ENCODE data around the gene CFDP1. TPM values are rescaled to one million over a fixed set of nuclear protein-coding genes. Genes with fewer than 3 reads are reported as not detected.

CFDP1 gene
- total and polyA plus RNA-seq, 2 of the 13 experiments (the other 11 are each of a cell fraction or from before 2014, with no cell fraction given): 78.6 to 153 TPM

GRCh38 chr16:75432828-75433731 is at the start of gene CFDP1 (continued):
- TF ChIP-seq BCL3 (CRISPR knock-in tag; IDR thresholded peaks at IDR 0.05) (peak; percentile 98), GPBP1L1 (CRISPR knock-in tag; IDR thresholded peaks at IDR 0.05) (no peak), PRDM4 (CRISPR knock-in tag; IDR thresholded peaks at IDR 0.05; ENCODE audit: borderline replicate concordance) (peak; percentile 42; the same call in 1 of the 2 replicates), ZNF138 (CRISPR knock-in tag; IDR thresholded peaks at IDR 0.05; ENCODE audit: low read depth) (peak; percentile 55; the same call in 1 of the 2 replicates), SMAD1 (CRISPR knock-in tag; IDR thresholded peaks at IDR 0.05; ENCODE audit: borderline replicate concordance, low read depth) (peak; percentile 95), ZBTB46 (CRISPR knock-in tag; IDR thresholded peaks at IDR 0.05; ENCODE audit: borderline replicate concordance) (peak; percentile 89; the same call in 1 of the 2 replicates), DR1 (CRISPR knock-in tag; IDR thresholded peaks at IDR 0.05) (0 out of 2 replicates have a peak, but pooled peaks have one; percentile 31), DPF2 (CRISPR knock-in tag; IDR thresholded peaks at IDR 0.05; ENCODE audit: borderline replicate concordance, low read depth) (0 out of 2 replicates have a peak, but pooled peaks have one; percentile 29), ZBTB40 (IDR thresholded peaks at IDR 0.05) (no peak), ZBTB40 (CRISPR knock-in tag; IDR thresholded peaks at IDR 0.05) (peak; percentile 85; the same call in 1 of the 2 replicates)

Measured in HepG2 (cell line).